Astrocyte of the cerebellum (primary cell): ENCODE measurements around the gene RNF123.
"Not testable (repeated sequence)": the region's sequence is repeated elsewhere in the genome, so short reads cannot be mapped to it uniquely, and the experiment has no call there.

ENCODE experiments used
- DNase-seq: peaks from one replicate; pipeline ENCODE4 v3.0.0-alpha.2; 2011; ENCODE audit warnings: low read depth
- H3K4me3 ChIP-seq: 2 replicates; pipeline ENCODE4 v1.5.1; 2011; ENCODE audit warnings: mild to moderate bottlenecking, low read depth, low read length, moderate library complexity
- in situ Hi-C: cut with HindIII; loops from 2 replicates; pipeline ENCODE4 v1.10.0; 2017; ENCODE audit warnings: low sequenced_read_pairs
- TF ChIP-seq, protein P1 (sequence below): IDR thresholded peaks from 2 replicates; pipeline ENCODE4 v1.5.1; 2012; ENCODE audit warnings: low read length, low read depth, moderate library complexity, mild to moderate bottlenecking; ENCODE audit errors: missing control alignments

RNF123 gene

DNA sequence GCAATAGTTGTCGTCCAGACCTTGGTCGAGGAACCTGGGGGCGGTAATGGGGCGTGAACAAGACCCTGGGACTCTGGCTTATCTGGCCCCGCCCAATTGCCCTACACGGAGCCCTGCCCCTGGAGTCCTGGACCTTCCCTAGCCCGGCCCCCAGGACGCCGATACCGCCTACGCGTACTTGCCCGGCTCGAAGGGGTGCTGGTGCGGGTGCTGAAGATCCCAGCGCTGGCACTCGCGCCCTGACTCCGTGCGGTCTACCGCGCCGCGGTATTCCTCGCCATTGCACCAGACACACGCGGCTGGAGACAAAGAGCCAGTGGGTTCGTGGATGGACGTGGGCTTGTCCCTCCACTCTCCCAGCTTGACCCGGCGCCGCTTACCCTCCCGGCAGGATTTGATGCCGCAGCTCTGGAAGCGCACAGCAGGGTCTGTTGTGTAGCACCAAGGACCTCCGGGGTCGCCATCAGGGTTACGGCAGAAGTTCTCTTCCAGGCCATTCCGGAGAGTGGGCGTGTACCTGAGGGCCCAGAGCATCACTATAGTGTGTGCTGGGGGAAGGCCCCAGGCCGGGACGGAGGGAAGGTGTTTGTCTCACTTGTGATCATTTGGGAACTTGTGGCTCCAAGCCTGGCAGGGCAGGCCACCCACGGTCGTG, 2.5 kb upstream of the RNF123 start:
- DNase-seq, in situ Hi-C loops: not testable (repeated sequence)
- H3K4me3 ChIP-seq: peak overlapping the region; percentile 26

DNA sequence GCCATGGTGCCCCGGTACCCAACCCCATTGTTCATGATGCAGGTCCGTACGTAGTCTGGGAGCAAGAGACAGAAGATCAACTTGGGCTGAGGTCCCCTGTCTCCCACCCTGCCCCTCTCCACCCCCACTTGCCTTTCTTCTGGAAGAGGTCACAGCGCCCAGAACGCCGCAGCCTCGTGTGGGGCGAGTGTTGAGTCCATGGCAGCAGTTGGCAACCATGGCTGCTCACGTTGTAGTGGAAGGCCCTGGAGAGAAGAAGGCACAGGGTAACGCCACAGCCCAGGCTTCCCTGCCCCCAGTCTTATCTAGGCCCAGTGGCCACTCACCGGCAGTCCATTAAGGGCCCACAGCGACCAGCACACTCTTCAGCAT, 1.9 kb upstream of the RNF123 start:
- in situ Hi-C loops, H3K4me3 ChIP-seq, DNase-seq: not testable (repeated sequence)

DNA sequence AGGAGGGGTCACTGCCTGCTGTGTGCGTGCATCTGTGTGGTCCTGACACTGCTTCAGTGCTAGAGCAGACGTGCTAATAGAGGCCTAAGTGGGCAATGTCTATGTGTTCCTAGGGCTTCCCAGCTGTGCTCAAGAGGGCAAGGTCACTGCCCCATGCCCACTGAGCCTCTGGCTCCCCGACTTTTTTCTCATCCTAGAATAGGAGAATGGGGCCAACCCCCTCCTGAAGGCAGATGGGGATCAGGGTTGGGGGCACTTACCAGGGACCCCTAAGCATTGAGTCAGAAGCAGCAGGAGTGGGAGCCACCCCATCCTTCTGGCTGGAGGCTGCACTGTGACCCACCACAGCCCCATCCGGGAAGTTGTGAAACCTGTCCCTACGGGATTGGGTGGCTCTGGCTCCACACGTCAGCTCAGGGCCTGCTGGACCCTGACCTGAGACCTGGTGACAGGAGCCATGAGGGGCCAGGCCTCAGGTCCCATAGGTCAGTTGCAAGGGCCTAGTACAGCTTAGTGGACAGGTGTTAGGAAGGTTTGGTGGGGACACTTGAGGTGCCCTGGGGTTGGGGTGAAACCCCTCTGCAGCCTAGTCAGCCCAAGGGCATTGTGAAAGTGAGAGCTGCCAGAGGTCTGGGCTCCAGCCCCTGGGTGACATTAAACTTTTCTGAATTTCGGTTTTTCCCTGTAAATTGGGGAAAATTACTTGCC, 865 bp upstream of the RNF123 start:
- in situ Hi-C loops, DNase-seq: not testable (repeated sequence)
- peak overlapping the region; percentile 95 for H3K4me3 ChIP-seq

DNA sequence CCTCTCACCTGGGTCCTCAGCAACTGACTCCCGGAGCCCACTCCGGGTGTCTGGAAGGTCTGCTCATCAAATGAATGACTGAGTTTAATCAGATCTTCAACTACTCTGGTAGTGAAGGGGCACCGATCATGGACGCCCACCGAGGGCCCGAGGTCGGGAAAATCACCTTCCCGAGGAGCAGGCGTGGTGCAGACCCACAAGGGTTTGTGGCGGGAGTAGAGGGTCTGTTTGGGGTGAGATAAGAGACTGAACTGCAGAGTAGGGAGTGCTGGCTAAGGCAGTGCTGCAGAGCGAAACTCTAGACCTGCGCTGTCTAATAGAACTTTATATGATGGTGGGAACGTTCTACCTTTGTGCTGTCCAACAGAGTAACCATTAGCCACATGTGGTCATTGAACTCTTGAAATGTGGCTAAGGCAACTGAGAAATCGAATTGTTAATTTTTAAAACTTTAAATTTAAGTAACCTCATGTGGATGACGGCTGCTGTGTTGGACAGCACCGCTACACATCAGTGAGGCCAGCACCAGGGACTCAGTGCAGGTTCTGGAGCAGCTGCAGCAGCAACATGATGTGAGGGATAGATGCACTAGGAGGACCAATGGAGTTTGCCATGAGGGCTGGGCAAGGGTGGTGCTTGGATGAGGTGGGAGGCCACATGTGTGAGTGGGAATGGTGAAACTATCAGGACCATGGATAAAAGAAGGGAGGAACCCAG, 709 bp downstream of the RNF123 start:
- DNase-seq, in situ Hi-C loops: not testable (repeated sequence)
- H3K4me3 ChIP-seq: peak overlapping the region; percentile 95

DNA sequence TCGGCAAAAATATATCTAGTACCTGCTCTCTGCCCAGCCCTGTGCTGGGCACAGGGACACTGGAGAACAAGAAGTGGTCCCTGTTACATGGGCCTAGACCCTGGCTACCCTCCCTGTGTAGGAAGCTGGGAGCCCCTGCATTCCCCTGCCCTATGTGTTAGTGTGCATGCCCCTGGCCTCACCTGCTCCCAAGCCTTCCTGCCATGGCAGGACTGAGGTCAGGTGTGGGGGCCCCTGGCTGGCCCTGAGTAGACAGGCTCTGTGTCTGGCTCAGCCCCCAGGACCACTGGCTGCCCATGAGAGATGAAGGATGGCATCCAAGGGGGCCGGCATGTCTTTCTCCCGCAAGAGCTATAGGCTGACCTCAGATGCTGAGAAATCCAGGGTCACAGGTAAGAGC, 1.5 kb downstream of the RNF123 start:
- H3K4me3 ChIP-seq, in situ Hi-C loops, DNase-seq: not testable (repeated sequence)

DNA sequence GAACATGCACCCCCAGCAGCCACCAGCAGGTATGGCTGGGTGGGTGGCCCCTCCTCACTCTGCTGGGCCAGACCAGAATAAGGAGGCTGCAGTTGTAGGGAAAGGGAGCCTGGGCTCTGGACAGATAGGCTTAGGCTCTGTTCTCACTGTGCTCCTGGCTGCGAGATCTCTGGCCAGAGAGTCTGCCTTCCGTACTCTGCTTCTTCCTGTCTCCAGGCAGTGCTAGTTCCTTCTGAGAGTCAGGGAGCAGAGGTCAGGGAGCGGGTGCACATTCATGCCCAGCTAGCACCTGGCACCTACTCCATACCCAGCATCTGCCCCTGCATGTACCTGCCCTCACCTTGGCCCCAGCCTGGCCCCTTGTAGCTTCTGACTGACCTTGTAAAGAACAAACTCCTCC, 2.1 kb downstream of the RNF123 start:
- DNase-seq, H3K4me3 ChIP-seq, in situ Hi-C loops: not testable (repeated sequence)

DNA sequence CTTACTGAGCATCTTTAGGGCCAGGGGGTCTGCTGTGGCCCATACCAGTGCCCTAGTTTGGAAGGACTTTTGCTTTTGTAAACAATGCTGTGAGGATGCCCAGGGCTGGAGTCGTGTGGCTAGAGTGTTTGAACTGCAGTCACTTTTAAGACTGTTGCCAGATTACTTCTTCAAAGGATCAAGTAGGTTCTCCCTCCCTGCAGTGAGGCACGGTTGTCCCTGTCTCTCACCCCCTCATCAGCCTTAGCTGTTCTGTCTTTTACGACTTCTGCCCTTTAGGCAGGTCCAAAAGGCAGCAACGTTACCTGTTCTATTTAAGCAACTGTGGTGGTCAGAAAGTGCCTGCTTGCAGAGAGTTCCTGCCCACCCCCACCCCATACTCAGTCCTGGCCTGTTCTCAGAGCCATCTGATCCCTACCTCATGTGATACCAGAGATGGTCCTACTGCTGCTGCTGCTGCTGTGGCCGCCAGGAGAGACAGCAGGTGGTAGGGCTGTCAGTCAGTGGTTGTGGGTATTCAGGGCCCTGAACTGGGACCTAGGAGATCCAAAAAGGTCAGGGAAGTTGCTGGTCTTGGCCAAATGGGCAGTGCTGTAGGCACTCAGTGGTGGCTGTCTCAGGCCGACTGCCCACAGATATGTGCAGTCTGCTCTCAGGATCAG, 5.2 kb downstream of the RNF123 start:
- DNase-seq, H3K4me3 ChIP-seq, in situ Hi-C loops: not testable (repeated sequence)

DNA sequence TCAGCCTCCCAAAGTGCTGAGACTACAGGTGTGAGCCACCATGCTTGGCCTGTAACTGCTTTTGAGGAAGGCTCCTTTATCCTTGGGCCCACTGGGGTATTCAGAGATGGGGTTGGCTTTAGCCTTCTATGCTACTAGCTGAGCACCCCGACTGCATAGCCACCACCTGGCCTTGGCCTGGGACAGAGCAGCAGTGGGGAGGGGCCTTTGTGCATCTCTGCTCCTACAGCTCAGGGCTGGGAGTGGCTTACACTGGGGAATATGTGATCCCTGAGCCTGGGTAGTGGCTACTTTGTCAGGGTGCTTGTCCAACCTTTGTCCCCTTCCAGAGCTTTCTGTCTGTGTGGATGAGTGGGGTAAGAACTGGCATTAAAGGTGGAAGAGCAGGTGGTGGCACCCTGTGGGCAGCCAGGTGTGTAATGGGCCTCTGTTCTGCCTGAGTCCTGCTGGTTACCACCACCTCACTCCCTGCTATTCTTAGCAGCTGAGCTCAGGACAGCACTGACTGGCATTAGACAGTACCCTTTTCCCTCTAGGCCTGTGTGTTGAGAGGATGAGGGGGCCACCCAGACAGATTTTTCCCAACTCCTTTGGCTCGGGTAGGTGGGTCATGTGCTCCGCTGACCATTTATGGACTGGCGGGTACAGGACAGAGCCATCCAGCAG, 6.1 kb downstream of the RNF123 start:
- in situ Hi-C loops, H3K4me3 ChIP-seq, DNase-seq: not testable (repeated sequence)

DNA sequence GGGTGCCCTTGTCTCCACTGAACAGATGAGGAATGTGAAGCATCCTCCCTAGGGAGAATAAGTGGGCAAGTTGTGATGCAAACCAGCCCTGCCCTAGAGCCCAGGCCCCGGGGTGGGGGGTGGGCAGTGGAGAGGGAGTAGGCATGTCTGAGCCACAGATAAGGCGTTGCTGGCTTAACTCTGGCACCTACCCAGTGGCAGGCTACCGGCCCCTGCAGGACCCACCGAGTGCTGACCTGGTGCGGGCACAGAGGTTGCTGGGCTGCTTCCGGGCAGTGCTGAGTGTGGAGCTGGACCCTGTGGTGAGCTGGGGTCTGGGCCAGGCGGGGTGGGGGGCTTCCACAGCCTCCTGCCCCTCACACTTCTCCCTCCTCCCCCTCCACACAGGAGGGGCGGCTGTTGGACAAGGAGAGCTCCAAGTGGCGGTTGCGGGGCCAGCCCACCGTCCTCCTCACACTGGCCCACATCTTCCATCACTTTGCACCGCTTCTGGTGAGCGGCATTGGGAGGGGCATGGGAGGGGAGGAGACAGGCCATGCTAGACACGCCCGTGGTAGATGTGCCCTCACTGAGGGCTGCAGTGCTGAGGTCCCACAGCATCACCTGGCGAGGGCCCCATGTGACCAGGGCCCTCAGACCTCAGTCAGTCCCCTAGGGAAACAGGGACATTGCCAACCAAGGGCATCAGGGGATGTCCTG, 10.1 kb downstream of the RNF123 start:
- H3K4me3 ChIP-seq: no peak overlapping the region
- no peak for DNase-seq
- TF ChIP-seq, protein P1, sequence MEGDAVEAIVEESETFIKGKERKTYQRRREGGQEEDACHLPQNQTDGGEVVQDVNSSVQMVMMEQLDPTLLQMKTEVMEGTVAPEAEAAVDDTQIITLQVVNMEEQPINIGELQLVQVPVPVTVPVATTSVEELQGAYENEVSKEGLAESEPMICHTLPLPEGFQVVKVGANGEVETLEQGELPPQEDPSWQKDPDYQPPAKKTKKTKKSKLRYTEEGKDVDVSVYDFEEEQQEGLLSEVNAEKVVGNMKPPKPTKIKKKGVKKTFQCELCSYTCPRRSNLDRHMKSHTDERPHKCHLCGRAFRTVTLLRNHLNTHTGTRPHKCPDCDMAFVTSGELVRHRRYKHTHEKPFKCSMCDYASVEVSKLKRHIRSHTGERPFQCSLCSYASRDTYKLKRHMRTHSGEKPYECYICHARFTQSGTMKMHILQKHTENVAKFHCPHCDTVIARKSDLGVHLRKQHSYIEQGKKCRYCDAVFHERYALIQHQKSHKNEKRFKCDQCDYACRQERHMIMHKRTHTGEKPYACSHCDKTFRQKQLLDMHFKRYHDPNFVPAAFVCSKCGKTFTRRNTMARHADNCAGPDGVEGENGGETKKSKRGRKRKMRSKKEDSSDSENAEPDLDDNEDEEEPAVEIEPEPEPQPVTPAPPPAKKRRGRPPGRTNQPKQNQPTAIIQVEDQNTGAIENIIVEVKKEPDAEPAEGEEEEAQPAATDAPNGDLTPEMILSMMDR: no peak

DNA sequence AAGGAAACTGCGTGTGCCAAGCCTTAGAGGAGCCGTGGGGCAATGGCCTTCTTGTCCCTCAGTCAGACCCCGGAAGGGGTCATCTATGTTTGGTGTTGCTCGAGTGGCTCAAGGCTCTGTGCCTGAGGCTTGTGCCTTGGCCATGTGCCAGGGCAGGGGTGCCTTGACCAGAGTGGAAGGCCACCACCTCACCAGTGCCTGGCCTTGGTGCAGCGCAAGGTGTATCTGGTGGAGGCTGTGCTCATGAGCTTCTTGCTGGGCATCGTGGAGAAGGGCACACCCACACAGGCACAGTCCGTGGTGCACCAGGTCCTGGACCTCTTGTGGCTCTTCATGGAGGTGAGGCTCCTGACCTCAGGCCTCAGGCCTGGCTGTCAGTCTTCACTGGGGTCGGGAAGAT, 10.7 kb downstream of the RNF123 start:
- in situ Hi-C loops: no loop called here

More for the DNA sequence above, 10.1 kb downstream of the RNF123 start:
- in situ Hi-C loops: no loop called here

More for the DNA sequence above, 10.7 kb downstream of the RNF123 start:
- no peak overlapping the region for H3K4me3 ChIP-seq
- TF ChIP-seq, protein P1: no peak
- no peak for DNase-seq
